Mesenteric fat pad (tissue), 1 donor: Measurements from ENCODE around the gene VWC2. TPM values are rescaled to one million over a fixed set of nuclear protein-coding genes. Genes with fewer than 3 reads are reported as not detected.

Experiments used
- DNase-seq: peaks from one replicate; pipeline ENCODE4 v3.0.0-alpha.2; 2020; ENCODE audit warnings: low spot score
- long read RNA-seq: library from polyadenylated mRNA; unstranded; transcript quantifications from one replicate; pipeline ENCODE4 v2.0.0, GENCODE V29; 2020
- total RNA-seq: library from RNA; stranded (reverse); fragmentation: NEBNext Ultra II Directional; extraction: Animal tissue kit (Norgen Biotek cat#: 25700); gene quantifications from one replicate; pipeline ENCODE4 v1.2.1, GENCODE V29; 2021
- donor health status: DM: yes; HTN: yes; CAD: no.

The VWC2 gene
- not detected for total RNA-seq
- long read RNA-seq: 0 reads

- no peak for DNase-seq
These were observed at the start of gene VWC2 for GRCh38 chr7:49773218-49773935. Gene VWC2 (plus strand): TSS chr7:49773638. CDS start chr7:49775436, 1,798 bp downstream.

- DNase-seq: no peak
These were observed 49.4 kb upstream of the VWC2 start for GRCh38 chr7:49724071-49724470.

GRCh38 chr7:49731836-49732235, 41.6 kb upstream of the VWC2 start:
- DNase-seq: no peak

DNA sequence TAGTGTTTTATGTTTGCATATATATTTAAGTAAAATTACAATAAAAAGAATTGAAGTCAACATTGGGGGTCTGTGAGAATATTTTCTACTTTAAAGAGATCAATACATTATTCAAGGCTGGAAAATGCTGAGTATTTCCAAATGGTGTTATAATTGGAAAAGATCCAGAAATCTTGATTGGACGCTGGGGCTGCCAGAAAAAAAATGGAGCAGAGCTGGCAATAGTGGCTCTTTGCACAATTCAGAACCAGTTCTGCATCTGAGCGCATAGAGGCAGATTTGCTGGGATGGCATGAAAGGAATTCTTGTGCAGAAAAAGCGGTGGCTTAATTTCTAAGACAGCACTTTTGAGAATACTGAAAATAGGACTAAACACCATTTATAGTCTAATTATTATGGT, 10.8 kb upstream of the VWC2 start:
- DNase-seq: no peak

DNA sequence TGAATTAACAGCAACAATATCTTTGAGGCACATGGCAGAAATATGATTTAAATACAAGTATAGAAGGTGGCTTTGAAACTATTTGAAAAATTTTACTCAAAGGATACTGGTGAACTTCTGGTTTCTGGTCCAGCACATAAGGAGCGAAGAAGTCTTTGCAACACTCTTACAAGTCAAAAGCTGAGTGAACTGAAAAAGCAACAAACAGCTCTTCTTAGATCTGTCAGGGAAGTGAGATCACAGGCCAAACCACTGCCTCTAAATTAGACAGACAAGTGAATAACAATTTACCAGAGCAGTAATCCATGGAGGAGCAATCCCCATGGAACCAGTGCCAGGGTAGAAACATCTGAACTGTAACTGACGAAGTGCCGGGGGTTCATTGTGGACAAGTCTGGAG, 9.6 kb upstream of the VWC2 start:
- no peak for DNase-seq

DNA sequence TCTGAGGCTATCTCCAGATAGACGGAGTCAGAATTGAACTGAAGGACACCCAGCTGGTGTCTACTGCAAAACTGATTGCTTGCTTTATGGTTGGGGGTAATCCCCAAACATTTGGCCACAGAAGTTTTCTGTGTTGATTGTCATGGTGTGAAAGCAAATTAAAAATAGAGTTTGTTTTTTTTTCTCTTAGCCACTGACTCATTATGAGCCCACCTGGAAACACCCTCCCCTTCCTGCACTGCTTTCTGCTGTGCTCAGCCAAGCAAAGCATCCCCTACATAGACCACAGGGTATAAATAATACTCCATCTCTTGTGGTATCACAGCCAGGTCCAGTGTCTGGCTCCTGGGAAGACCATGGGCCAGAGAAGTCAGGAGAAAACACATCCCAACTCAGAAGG, 6.5 kb upstream of the VWC2 start:
- no peak for DNase-seq

DNA sequence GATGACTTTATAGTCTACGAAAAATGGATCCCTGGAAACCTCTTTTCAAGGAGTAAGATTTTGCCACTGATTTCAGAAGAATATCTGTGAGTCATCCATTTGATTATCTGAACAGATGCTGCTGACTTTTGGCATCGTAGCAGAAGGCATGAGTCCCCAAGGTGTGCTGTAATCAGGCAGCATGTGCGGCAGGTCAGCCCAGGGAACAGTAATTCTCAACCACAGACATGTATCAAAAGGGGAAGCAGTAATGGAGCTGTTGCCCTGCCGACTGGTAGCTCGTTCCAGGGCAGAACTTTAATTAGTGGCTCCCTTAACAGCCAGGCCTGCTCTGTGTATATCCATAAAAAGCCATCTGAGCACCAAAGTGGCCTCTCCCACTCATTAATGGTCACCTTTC, 5.7 kb upstream of the VWC2 start:
- no peak for DNase-seq

DNA sequence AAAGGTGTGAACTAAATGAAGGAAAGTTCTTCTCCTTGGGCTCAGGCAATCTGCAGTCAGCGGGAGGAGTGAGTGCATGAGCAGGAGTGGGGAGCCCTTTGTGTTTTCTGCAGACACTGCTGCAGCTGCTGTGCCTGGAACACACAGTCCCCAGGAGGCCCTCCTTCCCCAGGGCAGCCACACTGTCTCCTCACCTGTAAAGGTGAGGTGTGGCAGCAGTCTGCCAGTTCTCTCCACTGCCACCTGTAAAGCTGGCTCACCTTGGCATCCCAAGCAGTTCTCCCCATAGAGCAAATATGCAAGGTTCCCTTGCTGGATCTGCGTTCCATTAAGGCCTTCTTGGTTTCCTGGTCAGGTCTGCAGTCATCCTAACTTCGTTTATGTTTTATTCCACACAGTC, 5.2 kb upstream of the VWC2 start:
- DNase-seq: no peak

DNA sequence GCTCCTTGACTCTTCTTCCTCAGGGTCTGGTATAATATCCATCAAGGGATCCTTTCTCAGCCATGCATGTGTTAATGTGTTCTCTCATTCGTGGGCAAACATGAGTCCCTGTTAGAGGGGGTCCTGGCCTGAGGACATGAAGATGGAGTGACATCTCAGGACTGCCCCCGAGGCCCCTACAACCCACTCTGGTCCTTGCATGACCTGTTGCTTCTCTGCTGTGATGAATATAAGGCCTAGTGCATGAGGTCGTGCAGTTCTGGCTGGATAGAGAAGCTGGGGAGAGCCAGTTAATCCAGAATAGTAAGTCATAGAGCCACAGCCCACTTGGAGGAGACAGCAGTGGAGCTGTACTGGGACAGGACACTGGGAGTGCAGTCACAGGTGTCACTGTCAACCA, 4.6 kb upstream of the VWC2 start:
- no peak for DNase-seq

- DNase-seq: no peak
These were observed 4.1 kb upstream of the VWC2 start for GRCh38 chr7:49769285-49769857.

GRCh38 chr7:49770838-49771237, 2.6 kb upstream of the VWC2 start:
- no peak for DNase-seq

- no peak for DNase-seq
These were observed 1.8 kb upstream of the VWC2 start for GRCh38 chr7:49771427-49772176.

GRCh38 chr7:49772916-49773217, 571 bp upstream of the VWC2 start:
- no peak for DNase-seq

GRCh38 chr7:49773936-49774458, 559 bp downstream of the VWC2 start:
- no peak for DNase-seq

DNA sequence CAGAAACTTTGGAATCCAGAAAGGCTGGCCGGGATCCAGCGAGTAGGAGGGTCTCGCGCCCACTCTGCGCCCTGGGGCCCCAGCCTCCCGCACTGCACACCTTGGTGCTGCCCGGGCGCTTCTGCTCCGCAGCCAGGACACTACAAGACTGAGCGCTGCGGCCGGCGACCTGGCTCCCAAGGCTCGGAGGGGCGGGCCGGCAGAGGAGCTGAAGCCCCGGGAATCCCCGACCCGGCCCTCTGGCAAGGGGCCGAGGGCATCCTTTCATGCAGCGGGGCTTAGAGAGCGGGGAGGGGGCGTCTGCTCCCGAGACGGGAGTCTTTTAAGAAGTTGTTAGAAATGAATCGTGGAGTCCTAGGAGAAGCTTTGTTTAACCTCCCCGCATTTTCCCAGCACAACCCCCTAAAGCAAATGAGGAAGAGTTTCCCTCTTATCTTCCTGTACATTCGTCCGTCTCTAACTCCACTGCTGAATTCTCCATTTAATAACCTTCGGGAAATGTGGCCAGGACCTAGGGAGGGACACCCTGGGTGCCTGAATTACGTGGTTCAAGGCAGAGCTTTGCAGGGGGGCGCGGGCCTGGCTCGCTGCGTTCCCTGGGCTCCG, 1.1 kb downstream of the VWC2 start:
- DNase-seq: no peak

- no peak for DNase-seq
These were observed 1.9 kb downstream of the VWC2 start for GRCh38 chr7:49775065-49775948.

DNA sequence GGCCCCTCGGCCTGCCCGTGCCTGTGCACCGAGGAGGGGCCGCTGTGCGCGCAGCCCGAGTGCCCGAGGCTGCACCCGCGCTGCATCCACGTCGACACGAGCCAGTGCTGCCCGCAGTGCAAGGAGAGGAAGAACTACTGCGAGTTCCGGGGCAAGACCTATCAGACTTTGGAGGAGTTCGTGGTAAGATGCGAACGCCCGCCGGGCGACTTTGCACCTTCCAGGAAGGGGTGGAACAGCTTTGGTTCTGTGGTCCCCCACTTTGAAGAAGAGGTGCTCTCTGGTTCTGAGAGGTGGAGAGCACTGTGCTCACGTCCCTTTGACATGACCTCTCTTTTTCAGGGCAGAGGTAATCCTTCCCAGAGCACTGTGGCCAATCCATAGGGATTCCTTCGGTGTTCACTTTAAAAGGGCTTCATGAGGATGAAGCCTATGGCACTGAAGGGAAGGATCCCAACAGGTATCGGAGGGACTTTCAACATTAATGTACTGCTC, 2.6 kb downstream of the VWC2 start:
- no peak for DNase-seq

DNA sequence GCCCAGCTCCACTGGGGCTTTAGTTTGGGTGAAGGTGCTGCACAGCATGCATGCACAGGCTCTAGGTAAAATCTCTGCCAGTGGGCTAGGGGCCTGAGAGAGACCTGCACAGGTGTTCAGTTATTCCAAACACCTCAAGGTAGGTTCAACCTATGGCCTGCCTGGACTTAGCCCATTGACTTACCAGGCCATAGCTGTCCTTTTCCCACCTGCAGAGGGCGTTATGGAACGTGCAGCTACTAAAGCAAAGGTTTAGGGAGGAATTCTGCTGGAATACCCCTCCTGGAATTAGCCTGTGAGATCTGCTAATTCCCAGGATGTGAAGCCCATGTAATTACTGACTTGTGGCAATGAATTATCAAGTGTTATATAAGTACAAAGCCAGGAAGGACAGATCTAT, 3.6 kb downstream of the VWC2 start:
- no peak for DNase-seq

GRCh38 chr7:49778731-49779270, 5.4 kb downstream of the VWC2 start:
- DNase-seq: no peak

GRCh38 chr7:49780953-49781352, 7.5 kb downstream of the VWC2 start:
- no peak for DNase-seq

DNA sequence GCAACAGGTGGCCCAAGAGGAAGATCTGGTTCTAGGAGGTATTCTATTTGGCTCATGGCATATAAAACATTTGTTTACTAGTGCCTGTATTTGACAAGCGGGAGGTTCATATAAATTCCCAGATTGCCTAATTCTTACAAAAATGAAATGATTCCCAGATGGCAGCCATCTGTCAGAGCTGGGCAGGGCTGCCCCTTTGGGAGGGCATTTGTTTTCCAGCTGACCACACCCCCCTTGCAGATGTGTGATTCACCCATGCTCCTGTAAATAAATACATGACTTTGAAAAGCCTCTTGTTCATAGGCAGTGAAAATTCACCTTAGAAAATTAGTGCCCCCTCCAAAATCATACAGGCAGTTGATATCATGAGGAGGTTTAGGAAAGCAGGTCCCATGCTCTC, 8.6 kb downstream of the VWC2 start:
- DNase-seq: no peak
